K562 (cell line): ENCODE data around the gene SFR1. TPM values are rescaled to one million over a fixed set of nuclear protein-coding genes. Genes with fewer than 3 reads are reported as not detected.

ENCODE experiments used
- ATAC-seq: fragments of 200-7000 bp; cut with Tn5 transposase; 3 replicates; pipeline ENCODE4 v1.9.1; 2020; ENCODE audit warnings: moderate library complexity
- BruUV-seq: library from RNA; stranded (reverse); fragments of 400-500 nt; replicated peaks from 2 replicates; lab custom pipeline; 2021; lab: Mats Ljungman, UMichigan
- CTCF ChIA-PET: fragments of 300-600 bp; formaldehyde crosslinking; extraction: SDS; loops from one replicate; lab custom pipeline; 2021; ENCODE audit warnings: low intra/inter-chr PET ratio; lab: Yijun Ruan, JAX
- POLR2A ChIA-PET: fragments of 300-600, 350-650 bp; sonication (Branson Sonifier 250); formaldehyde crosslinking; extraction: SDS; loops from one replicate; lab custom pipeline; 2021; ENCODE audit warnings: antibody characterized with exemption, inconsistent platforms; lab: Yijun Ruan, JAX
- DNase-seq, 4 experiments: peaks; one replicate each; pipeline versions ENCODE4 v3.0.0 to v3.0.0-alpha.2; 2011 to 2018; ENCODE audit warnings: low spot score in 3 of 4, mixed read lengths in 3 of 4; ENCODE audit errors: extremely low read depth in 1 of 4
- FAIRE-seq: peaks from 2 replicates; lab custom pipeline; 2011; peaks lifted over from hg19 to GRCh38; lab: Jason Lieb, UNC
- H2AFZ ChIP-seq: 2 replicates; pipeline ENCODE4 v1.6.0; 2011; ENCODE audit warnings: low read depth, low read length, control low read depth, inconsistent platforms
- H3K27ac ChIP-seq: fragments of 200-600 bp; 3 replicates; pipeline ENCODE4 v1.8.0; 2011; ENCODE audit warnings: low read depth, mild to moderate bottlenecking, control low read depth, inconsistent platforms, low read length, moderate library complexity, mixed read lengths; ENCODE audit errors: extremely low read depth
- H3K27me3 ChIP-seq, 2 experiments: fragments of 300-600 bp in 1 of 2; 2 replicates in 1 of 2; 3 replicates in 1 of 2; pipeline versions ENCODE4 v1.6.0 to v1.8.0; 2011; ENCODE audit warnings: inconsistent platforms in 2 of 2, low read length in 2 of 2, mild to moderate bottlenecking in 1 of 2, mixed read lengths in 1 of 2, moderate library complexity in 1 of 2; ENCODE audit not compliant: control insufficient read depth in 2 of 2, insufficient read depth in 2 of 2
- H3K36me3 ChIP-seq: fragments of 300-600 bp; 3 replicates; pipeline ENCODE4 v1.8.0; 2011; ENCODE audit warnings: mild to moderate bottlenecking, low read length, inconsistent platforms; ENCODE audit not compliant: control insufficient read depth, insufficient read depth
- H3K4me1 ChIP-seq, 2 experiments: fragments of 200-600 bp in 1 of 2; replicated peaks in 1 of 2; 2 replicates in 1 of 2; 3 replicates in 1 of 2; pipeline versions ENCODE4 v1.5.1 to v1.8.0; 2011; ENCODE audit warnings: inconsistent platforms in 2 of 2, low read length in 2 of 2, mild to moderate bottlenecking in 1 of 2, mixed read lengths in 1 of 2, moderate library complexity in 1 of 2; ENCODE audit not compliant: control insufficient read depth in 2 of 2, insufficient read depth in 2 of 2
- H3K4me2 ChIP-seq: 2 replicates; pipeline ENCODE4 v1.6.1; 2011; ENCODE audit warnings: low read length, control low read depth, inconsistent platforms, mixed read lengths; ENCODE audit not compliant: insufficient read depth
- H3K4me3 ChIP-seq: fragments of 200-600 bp; sonication (generic), shearing (Covaris generic); 2 replicates; pipeline ENCODE4 v1.5.1; 2016; ENCODE audit warnings: control low read depth, inconsistent platforms
- H3K79me2 ChIP-seq: fragments of 200-600 bp; 3 replicates; pipeline ENCODE4 v1.8.0; 2011; ENCODE audit warnings: low read length, inconsistent platforms; ENCODE audit not compliant: control insufficient read depth, insufficient read depth
- H3K9ac ChIP-seq, 2 experiments: 2 replicates each; pipeline versions ENCODE4 v1.6.0 to v1.6.1; 2011; ENCODE audit warnings: low read depth in 2 of 2, low read length in 2 of 2, control low read depth in 1 of 2, inconsistent platforms in 1 of 2, mild to moderate bottlenecking in 1 of 2, mixed read lengths in 1 of 2; ENCODE audit not compliant: insufficient read depth in 1 of 2
- H3K9me1 ChIP-seq: one replicate; pipeline ENCODE4 v1.6.0; 2011; ENCODE audit warnings: inconsistent platforms, mild to moderate bottlenecking, low read length, moderate library complexity; ENCODE audit not compliant: control insufficient read depth, insufficient read depth
- H3K9me3 ChIP-seq: replicated peaks from 2 replicates; pipeline ENCODE4 v1.5.1; 2011; ENCODE audit warnings: low read depth, low read length, inconsistent platforms; ENCODE audit not compliant: control insufficient read depth, insufficient read depth
- H4K20me1 ChIP-seq: replicated peaks from 2 replicates; pipeline ENCODE4 v1.6.1; 2011; ENCODE audit warnings: low read length, inconsistent platforms, mixed read lengths; ENCODE audit not compliant: control insufficient read depth, insufficient read depth
- BACH1 ChIP-seq: fragments of 200-800 bp; sonication (Bioruptor generic); IDR thresholded peaks from 2 replicates; pipeline ENCODE4 v1.6.1; 2016; ENCODE audit warnings: missing genetic modification characterization, missing compliant biosample characterization
- BRD9 ChIP-seq: fragments of 450-650 bp; IDR thresholded peaks from 2 replicates; pipeline ENCODE4 v1.6.1; 2018; ENCODE audit warnings: low read depth; ENCODE audit not compliant: partially characterized antibody
- CBX5 ChIP-seq: IDR thresholded peaks from 2 replicates; pipeline ENCODE4 v1.6.1; 2014; ENCODE audit warnings: low read depth, borderline replicate concordance
- CBX8 ChIP-seq: fragments of 200-600 bp; sonication (generic); IDR thresholded peaks from 2 replicates; pipeline ENCODE4 v1.6.1; 2012; ENCODE audit warnings: borderline replicate concordance, mixed run types, low read depth, mild to moderate bottlenecking, moderate library complexity, mixed read lengths, low read length, control low read depth, inconsistent platforms; ENCODE audit not compliant: poor library complexity, severe bottlenecking; ENCODE audit errors: extremely low read depth
- EHMT2 ChIP-seq: fragments of 450-650 bp; IDR thresholded peaks from 2 replicates; pipeline ENCODE4 v1.6.1; 2018; ENCODE audit warnings: antibody characterized with exemption
- FOXJ2 ChIP-seq: fragments of 200-800 bp; sonication (Bioruptor generic); IDR thresholded peaks from 2 replicates; pipeline ENCODE4 v1.6.1; 2016; ENCODE audit warnings: missing genetic modification characterization, missing compliant biosample characterization
- MEIS2 ChIP-seq: fragments of 450-650 bp; IDR thresholded peaks from 2 replicates; pipeline ENCODE4 v1.6.1; 2014; ENCODE audit warnings: mild to moderate bottlenecking; ENCODE audit not compliant: partially characterized antibody
- MXI1 ChIP-seq: IDR thresholded peaks from 2 replicates; pipeline ENCODE4 v1.6.1; 2011; ENCODE audit warnings: low read depth, mild to moderate bottlenecking, improper control_type of control experiment, low read length
- NCOA4 ChIP-seq: fragments of 450-650 bp; IDR thresholded peaks from 2 replicates; pipeline ENCODE4 v1.6.1; 2018; ENCODE audit warnings: mild to moderate bottlenecking; ENCODE audit not compliant: partially characterized antibody
- POLR2H ChIP-seq: IDR thresholded peaks from 2 replicates; pipeline ENCODE4 v1.6.1; 2016; ENCODE audit warnings: missing genetic modification characterization, low read depth, mild to moderate bottlenecking, control low read depth, missing compliant biosample characterization, moderate library complexity
- SP1 ChIP-seq: sonication (generic); formaldehyde crosslinking; IDR thresholded peaks from 2 replicates; pipeline ENCODE4 v1.8.1; 2022; ENCODE audit warnings: mild to moderate bottlenecking, missing genetic modification reagents
- TCF7 ChIP-seq: sonication (generic); IDR thresholded peaks from 2 replicates; pipeline ENCODE4 v1.6.1; 2016; ENCODE audit warnings: antibody characterized with exemption, borderline replicate concordance
- ZBTB17 ChIP-seq: fragments of 450-650 bp; formaldehyde crosslinking; IDR thresholded peaks from 2 replicates; pipeline ENCODE4 v1.4.0; 2020; ENCODE audit warnings: mild to moderate bottlenecking
- ZNF217 ChIP-seq: sonication (generic); formaldehyde crosslinking; IDR thresholded peaks from 2 replicates; pipeline ENCODE4 v1.8.0; 2022; ENCODE audit warnings: mild to moderate bottlenecking, missing genetic modification reagents
- ZNF277 ChIP-seq: fragments of 250-450 bp; sonication (Bioruptor Pico); IDR thresholded peaks from 2 replicates; pipeline ENCODE4 v1.8.0; 2022; ENCODE audit warnings: inconsistent platforms, mild to moderate bottlenecking, moderate library complexity, borderline replicate concordance
- ZNF354B ChIP-seq: fragments of 250-450 bp; sonication (Bioruptor Pico); IDR thresholded peaks from 2 replicates; pipeline ENCODE4 v1.4.0; 2020
- WGBS: fragments of 100-300 bp; shearing (Covaris generic); methylation state at CpG from one replicate; pipeline ENCODE4 v1.1.6; 2016; ENCODE audit warnings: low coverage, mixed read lengths; ENCODE audit not compliant: insufficient coverage; ENCODE audit errors: missing lambda C conversion rate; 5-methylcytosine and 5-hydroxymethylcytosine counted together
- in situ Hi-C: fragments of 300-500 bp; cut with MboI; formaldehyde crosslinking; loops from 4 replicates; pipeline ENCODE4 v1.15.0; 2018; ENCODE audit warnings: inconsistent platforms, mixed read lengths
- intact Hi-C: fragments of 100-400 bp; cut with micrococcal nuclease; formaldehyde crosslinking; loops from 2 replicates; pipeline ENCODE4 v1.14.2; 2022
- polyA plus RNA-seq, 8 experiments: library from polyadenylated mRNA; depleted of rRNA in 4 of 8; stranded (reverse) in 5 of 8; unstranded in 3 of 8; fragments of >200 nt; fragmentation: Nextera tagmentation in 2 of 8; fragmentation: Illumina TruSeq in 1 of 8; extraction: Ambion mirVana in 2 of 8; extraction: Trizol in 1 of 8; gene quantifications; 2 replicates each; pipeline versions ENCODE4 v1.2.1 to v1.2.3, GENCODE V29; 2011 to 2014; ENCODE audit warnings: inconsistent platforms in 1 of 8, missing spikeins in 1 of 8
- total RNA-seq, 7 experiments: library from RNA; depleted of rRNA in 6 of 7; stranded (reverse); fragments of >200 nt in 6 of 7; fragmentation: Illumina TruSeq in 2 of 7; extraction: Trizol in 2 of 7; gene quantifications; 2 replicates each; pipeline versions ENCODE4 v1.2.1 to v1.2.3, GENCODE V29; 2011 to 2021; ENCODE audit warnings: low replicate concordance in 1 of 7
- TF ChIP-seq, protein P1 (sequence below): fragments of 150-350 bp; conservative IDR thresholded peaks from 2 replicates; pipeline ENCODE4 v1.6.1; 2014; ENCODE audit warnings: low read length
- TF ChIP-seq, protein P2 (sequence below): fragments of 450-650 bp; IDR thresholded peaks from 2 replicates; pipeline ENCODE4 v1.6.1; 2018; ENCODE audit warnings: mild to moderate bottlenecking, low read depth; ENCODE audit not compliant: partially characterized antibody

SFR1 gene
- total and polyA plus RNA-seq, 9 of the 15 experiments (the other 6 are each of a cell fraction or from before 2014, with no cell fraction given), result 4.3 to 18.7 (median 9.1) TPM

- Histone ChIP-seq H3K9me1 (no peaks in the 10 kb centered on the region), H3K4me3 (no peak overlapping the region), H3K9ac (no peak overlapping the region), H3K36me3 (no peaks in the 10 kb centered on the region), H3K9me3 (no peaks in the 10 kb centered on the region), H2AFZ (no peak overlapping the region), H4K20me1 (no peaks in the 10 kb centered on the region), H3K4me2 (no peak overlapping the region), H3K79me2 (no peaks in the 10 kb centered on the region), H3K27me3 (peaks cover 17 to 40% of the 10 kb centered on the region in 2 experiments), H3K4me1 (no peaks in the 10 kb centered on the region; a peak in 1 of 5 replicates), H3K27ac (no peak overlapping the region)
- in situ Hi-C loops (no loop called here), intact Hi-C loops (no loop called here)
- POLR2A ChIA-PET, result interaction anchor here (0.8 kb wide), 1 partner anchor 16 kb away, joined by 3 read pairs; no protein-coding TSS in a partner anchor
- CTCF ChIA-PET, result no interaction called here
- 0% methylated on average over 5 of the region's 5 CpGs for WGBS
- no peak for DNase-seq
- no peak for ATAC-seq
- no peak for FAIRE-seq
- BruUV-seq, result no TSS peak
- TF ChIP-seq MEIS2, result no peak
- TF ChIP-seq BRD9, result no peak
- TF ChIP-seq SP1, result no peak
- TF ChIP-seq, protein P1, sequence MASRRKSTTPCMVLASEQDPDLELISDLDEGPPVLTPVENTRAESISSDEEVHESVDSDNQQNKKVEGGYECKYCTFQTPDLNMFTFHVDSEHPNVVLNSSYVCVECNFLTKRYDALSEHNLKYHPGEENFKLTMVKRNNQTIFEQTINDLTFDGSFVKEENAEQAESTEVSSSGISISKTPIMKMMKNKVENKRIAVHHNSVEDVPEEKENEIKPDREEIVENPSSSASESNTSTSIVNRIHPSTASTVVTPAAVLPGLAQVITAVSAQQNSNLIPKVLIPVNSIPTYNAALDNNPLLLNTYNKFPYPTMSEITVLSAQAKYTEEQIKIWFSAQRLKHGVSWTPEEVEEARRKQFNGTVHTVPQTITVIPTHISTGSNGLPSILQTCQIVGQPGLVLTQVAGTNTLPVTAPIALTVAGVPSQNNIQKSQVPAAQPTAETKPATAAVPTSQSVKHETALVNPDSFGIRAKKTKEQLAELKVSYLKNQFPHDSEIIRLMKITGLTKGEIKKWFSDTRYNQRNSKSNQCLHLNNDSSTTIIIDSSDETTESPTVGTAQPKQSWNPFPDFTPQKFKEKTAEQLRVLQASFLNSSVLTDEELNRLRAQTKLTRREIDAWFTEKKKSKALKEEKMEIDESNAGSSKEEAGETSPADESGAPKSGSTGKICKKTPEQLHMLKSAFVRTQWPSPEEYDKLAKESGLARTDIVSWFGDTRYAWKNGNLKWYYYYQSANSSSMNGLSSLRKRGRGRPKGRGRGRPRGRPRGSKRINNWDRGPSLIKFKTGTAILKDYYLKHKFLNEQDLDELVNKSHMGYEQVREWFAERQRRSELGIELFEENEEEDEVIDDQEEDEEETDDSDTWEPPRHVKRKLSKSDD, result no peak
- TF ChIP-seq ZNF277 (CRISPR knock-in tag), result no peak
- no peak for TF ChIP-seq NCOA4
- TF ChIP-seq TCF7, result no peak
- TF ChIP-seq CBX5, result no peak
- no peak for TF ChIP-seq FOXJ2 (tag)
- no peak for TF ChIP-seq CBX8
- TF ChIP-seq, protein P2, sequence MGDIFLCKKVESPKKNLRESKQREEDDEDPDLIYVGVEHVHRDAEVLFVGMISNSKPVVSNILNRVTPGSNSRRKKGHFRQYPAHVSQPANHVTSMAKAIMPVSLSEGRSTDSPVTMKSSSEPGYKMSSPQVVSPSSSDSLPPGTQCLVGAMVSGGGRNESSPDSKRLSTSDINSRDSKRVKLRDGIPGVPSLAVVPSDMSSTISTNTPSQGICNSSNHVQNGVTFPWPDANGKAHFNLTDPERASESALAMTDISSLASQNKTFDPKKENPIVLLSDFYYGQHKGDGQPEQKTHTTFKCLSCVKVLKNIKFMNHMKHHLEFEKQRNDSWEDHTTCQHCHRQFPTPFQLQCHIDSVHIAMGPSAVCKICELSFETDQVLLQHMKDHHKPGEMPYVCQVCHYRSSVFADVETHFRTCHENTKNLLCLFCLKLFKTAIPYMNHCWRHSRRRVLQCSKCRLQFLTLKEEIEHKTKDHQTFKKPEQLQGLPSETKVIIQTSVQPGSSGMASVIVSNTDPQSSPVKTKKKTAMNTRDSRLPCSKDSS, result no peak
- no peak for TF ChIP-seq ZNF354B
- TF ChIP-seq EHMT2, result no peak
- no peak for TF ChIP-seq BACH1 (tag)
- TF ChIP-seq ZBTB17 (CRISPR knock-in tag), result no peak
- TF ChIP-seq MXI1, result no peak
- TF ChIP-seq POLR2H, result no peak
- no peak for TF ChIP-seq ZNF217 (CRISPR knock-in tag)
These were observed 49.2 kb upstream of the SFR1 start for GRCh38 chr10:104072786-104073185.
